Endothelial cell of umbilical vein (primary cell): ENCODE measurements around the gene YWHAG. TPM values are rescaled to one million over a fixed set of nuclear protein-coding genes. Genes with fewer than 3 reads are reported as not detected.
A peak's percentile ranks its signal among the peaks of the same experiment; 100 is the strongest.

ENCODE experiments used
- BruUV-seq: library from RNA; stranded (reverse); fragments of 400-500 nt; replicated peaks from 2 replicates; lab custom pipeline; 2021; lab: Mats Ljungman, UMichigan
- CTCF ChIA-PET: fragments of 300-600, 350-600 bp; sonication (Branson Sonifier 250); formaldehyde crosslinking; loops from one replicate; lab custom pipeline; 2021; ENCODE audit warnings: antibody characterized with exemption, inconsistent platforms; lab: Charles Lee
- POLR2A ChIA-PET: fragments of 300-600, 350-600 bp; sonication (Branson Sonifier 250); formaldehyde crosslinking; loops from one replicate; lab custom pipeline; 2021; ENCODE audit warnings: antibody characterized with exemption, inconsistent platforms; lab: Charles Lee
- DNase-seq: peaks from one replicate; pipeline ENCODE4 v3.0.0-alpha.2; 2011; ENCODE audit warnings: low read depth, low spot score
- FAIRE-seq: peaks from 2 replicates; lab custom pipeline; 2011; peaks lifted over from hg19 to GRCh38; lab: Jason Lieb, UNC
- H2AFZ ChIP-seq: 2 replicates; pipeline ENCODE4 v1.6.0; 2012; ENCODE audit warnings: low read depth, low read length, control low read depth, inconsistent platforms
- H3K27ac ChIP-seq: 2 replicates; pipeline ENCODE4 v1.5.1; 2011; ENCODE audit warnings: low read depth, mild to moderate bottlenecking, control low read depth, low read length, moderate library complexity; ENCODE audit not compliant: insufficient read depth
- H3K27me3 ChIP-seq, 2 experiments: 2 replicates each; pipeline versions ENCODE4 v1.6.0 to v1.6.1; 2011; ENCODE audit warnings: low read length in 2 of 2, mixed read lengths in 1 of 2; ENCODE audit not compliant: control insufficient read depth in 2 of 2, insufficient read depth in 2 of 2
- H3K36me3 ChIP-seq, 2 experiments: 2 replicates in 1 of 2; 3 replicates in 1 of 2; pipeline ENCODE4 v1.5.1; 2011; ENCODE audit warnings: low read length in 2 of 2, mild to moderate bottlenecking in 1 of 2, moderate library complexity in 1 of 2; ENCODE audit not compliant: control insufficient read depth in 2 of 2, insufficient read depth in 2 of 2; ENCODE audit errors: extremely low read depth in 1 of 2
- H3K4me1 ChIP-seq: 3 replicates; pipeline ENCODE4 v1.5.1; 2011; ENCODE audit warnings: mild to moderate bottlenecking, low read length; ENCODE audit not compliant: control insufficient read depth, insufficient read depth; ENCODE audit errors: extremely low read depth
- H3K4me2 ChIP-seq: 2 replicates; pipeline ENCODE4 v1.6.1; 2011; ENCODE audit warnings: low read length, control low read depth, mixed read lengths; ENCODE audit not compliant: insufficient read depth
- H3K4me3 ChIP-seq, 3 experiments: fragments of 200-600 bp in 1 of 3; sonication (generic), shearing (Covaris generic) in 1 of 3; replicated peaks in 1 of 3; 2 replicates each; pipeline ENCODE4 v1.5.1; 2011 to 2016; ENCODE audit warnings: control low read depth in 3 of 3, low read length in 3 of 3, mild to moderate bottlenecking in 2 of 3, inconsistent platforms in 1 of 3, low read depth in 1 of 3, moderate library complexity in 1 of 3; ENCODE audit not compliant: insufficient read depth in 1 of 3
- H3K79me2 ChIP-seq: 2 replicates; pipeline ENCODE4 v1.6.0; 2012; ENCODE audit warnings: low read length, inconsistent platforms; ENCODE audit not compliant: control insufficient read depth, insufficient read depth
- H3K9ac ChIP-seq: replicated peaks from 2 replicates; pipeline ENCODE3; 2011; ENCODE audit warnings: low read length, control low read depth; ENCODE audit not compliant: insufficient read depth; ENCODE audit errors: extremely low read depth
- H3K9me1 ChIP-seq: replicated peaks from 3 replicates; pipeline ENCODE4 v1.6.0; 2011; ENCODE audit warnings: mild to moderate bottlenecking, low read length; ENCODE audit not compliant: control insufficient read depth, insufficient read depth; ENCODE audit errors: extremely low read depth
- H3K9me3 ChIP-seq: replicated peaks from 2 replicates; pipeline ENCODE4 v1.5.1; 2012; ENCODE audit warnings: low read length, inconsistent platforms; ENCODE audit not compliant: control insufficient read depth, insufficient read depth
- H4K20me1 ChIP-seq: replicated peaks from 2 replicates; pipeline ENCODE3; 2011; ENCODE audit warnings: mild to moderate bottlenecking, low read length; ENCODE audit not compliant: control insufficient read depth, insufficient read depth; ENCODE audit errors: extremely low read depth
- EZH2 ChIP-seq: IDR thresholded peaks from 2 replicates; pipeline ENCODE4 v1.6.1; 2012; ENCODE audit warnings: borderline replicate concordance, low read depth, mild to moderate bottlenecking, moderate library complexity, low read length, inconsistent platforms; ENCODE audit not compliant: severe bottlenecking
- FOS ChIP-seq: IDR thresholded peaks from 2 replicates; pipeline ENCODE4 v1.6.1; 2011; ENCODE audit warnings: mild to moderate bottlenecking, low read length, moderate library complexity, borderline replicate concordance; ENCODE audit not compliant: insufficient read depth
- GATA2 ChIP-seq: IDR thresholded peaks from 2 replicates; pipeline ENCODE4 v1.7.0; 2011; ENCODE audit warnings: low read depth, mild to moderate bottlenecking, moderate library complexity, mixed read lengths, low read length; ENCODE audit not compliant: insufficient read length, insufficient read depth
- JUN ChIP-seq: IDR thresholded peaks from 2 replicates; pipeline ENCODE4 v1.6.1; 2011; ENCODE audit warnings: borderline replicate concordance, low read depth; ENCODE audit not compliant: insufficient read length, insufficient read depth
- MYC ChIP-seq: IDR thresholded peaks from one replicate; pipeline ENCODE4 v1.6.1; 2011; ENCODE audit warnings: mild to moderate bottlenecking, low read depth, low read length
- POLR2A ChIP-seq: IDR thresholded peaks from 2 replicates; pipeline ENCODE4 v1.6.1; 2012; ENCODE audit warnings: low read depth, mild to moderate bottlenecking, control low read depth, low read length
- POLR2AphosphoS5 ChIP-seq: IDR thresholded peaks from 2 replicates; pipeline ENCODE4 v1.6.1; 2012; ENCODE audit warnings: low read depth, mild to moderate bottlenecking, control low read depth, low read length, moderate library complexity; ENCODE audit not compliant: insufficient read depth
- dilution Hi-C: fragments of 300-500 bp; cut with MboI; formaldehyde crosslinking; loops from one replicate; pipeline ENCODE4 v1.15.0; 2019; ENCODE audit warnings: low sequenced_read_pairs; ENCODE audit not compliant: extremely low pct_ligation_motif_present
- intact Hi-C: fragments of 100-400 bp; cut with micrococcal nuclease; formaldehyde crosslinking; loops from one replicate; pipeline ENCODE4 v1.10.0; 2022
- polyA plus RNA-seq, 4 experiments: library from polyadenylated mRNA; depleted of rRNA in 3 of 4; stranded (reverse) in 3 of 4; unstranded in 1 of 4; fragments of >200 nt; gene quantifications; 2 replicates each; pipeline versions ENCODE4 v1.2.1 to v1.2.3, GENCODE V29; 2011 to 2012; ENCODE audit warnings: missing spikeins in 1 of 4
- total RNA-seq: library from RNA; stranded (reverse); gene quantifications from 2 replicates; pipeline ENCODE4 v1.2.3, GENCODE V29; 2021
- TF ChIP-seq, protein P1 (sequence below): IDR thresholded peaks from 2 replicates; pipeline ENCODE4 v1.6.1; 2011; ENCODE audit not compliant: insufficient read depth, insufficient read length
- TF ChIP-seq, protein P2 (sequence below), 2 donors: IDR thresholded peaks; 1 replicate in 1 of 2; 2 replicates in 1 of 2; pipeline ENCODE4 v1.5.1; 2011; ENCODE audit warnings: low read length in 2 of 2, mild to moderate bottlenecking in 2 of 2, moderate library complexity in 2 of 2, control low read depth in 1 of 2, inconsistent platforms in 1 of 2, low read depth in 1 of 2; ENCODE audit not compliant: insufficient read depth in 1 of 2; ENCODE audit errors: extremely low read depth in 1 of 2

The YWHAG gene
- total and polyA plus RNA-seq, 2 donors (not counting 3 experiments of a cell fraction or from before 2014, with no cell fraction given): 55.6 to 205 TPM

DNA sequence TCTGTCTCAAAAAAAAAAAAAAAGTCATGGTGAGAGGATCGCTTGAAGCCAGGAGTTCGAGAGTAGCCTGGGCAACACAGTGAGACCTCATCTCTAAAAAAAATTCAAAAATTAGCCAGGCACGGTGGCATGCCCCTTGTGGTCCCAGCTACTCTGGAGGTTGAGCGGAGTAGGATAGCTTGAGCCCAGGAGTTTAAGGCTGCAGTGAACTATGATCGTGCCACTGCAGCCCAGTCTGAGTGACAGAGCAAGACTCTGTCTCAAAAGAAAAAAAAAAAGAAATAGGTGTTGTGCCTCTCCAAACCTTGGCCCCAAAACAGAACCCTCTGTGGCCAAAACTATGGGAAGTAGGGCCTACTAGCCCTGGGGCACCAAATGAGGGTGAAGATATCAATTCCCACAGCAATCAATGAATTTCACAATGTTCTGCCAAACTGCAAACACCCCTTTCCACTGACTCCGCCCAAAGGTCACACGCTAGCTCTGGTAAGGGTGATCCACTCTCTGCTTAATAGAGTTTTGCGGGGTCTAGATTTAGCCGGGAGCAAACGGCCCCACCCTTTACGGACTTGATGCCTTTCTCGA lies 33.8 kb upstream of the YWHAG start:
- Histone ChIP-seq H3K27me3 (no peaks in the 10 kb centered on the region), H3K9me3 (no peaks in the 10 kb centered on the region), H3K4me1 (peaks cover 10% of the 10 kb centered on the region), H3K4me2 (peak overlapping the region; percentile 48), H3K9ac (no peak overlapping the region), H2AFZ (peak overlapping the region; percentile 98), H3K4me3 (no peak overlapping the region), H3K79me2 (no peaks in the 10 kb centered on the region), H4K20me1 (no peaks in the 10 kb centered on the region), H3K36me3 (no peaks in the 10 kb centered on the region), H3K9me1 (no peaks in the 10 kb centered on the region), H3K27ac (no peak overlapping the region)
- no peak for FAIRE-seq
- POLR2A ChIA-PET: no interaction called here
- dilution Hi-C loops: no loop called here
- no TSS peak for BruUV-seq
- TF ChIP-seq, protein P1, sequence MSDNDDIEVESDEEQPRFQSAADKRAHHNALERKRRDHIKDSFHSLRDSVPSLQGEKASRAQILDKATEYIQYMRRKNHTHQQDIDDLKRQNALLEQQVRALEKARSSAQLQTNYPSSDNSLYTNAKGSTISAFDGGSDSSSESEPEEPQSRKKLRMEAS: no peak
- CTCF ChIA-PET: interaction anchor here (0.8 kb wide), 1 partner anchor 18 kb away, joined by 3 read pairs; no protein-coding TSS in a partner anchor
- no peak for DNase-seq
- intact Hi-C loops: loop anchor here (2.0 kb wide), 1 partner anchor 34 kb away; the partner anchor contains the start of gene YWHAG

DNA sequence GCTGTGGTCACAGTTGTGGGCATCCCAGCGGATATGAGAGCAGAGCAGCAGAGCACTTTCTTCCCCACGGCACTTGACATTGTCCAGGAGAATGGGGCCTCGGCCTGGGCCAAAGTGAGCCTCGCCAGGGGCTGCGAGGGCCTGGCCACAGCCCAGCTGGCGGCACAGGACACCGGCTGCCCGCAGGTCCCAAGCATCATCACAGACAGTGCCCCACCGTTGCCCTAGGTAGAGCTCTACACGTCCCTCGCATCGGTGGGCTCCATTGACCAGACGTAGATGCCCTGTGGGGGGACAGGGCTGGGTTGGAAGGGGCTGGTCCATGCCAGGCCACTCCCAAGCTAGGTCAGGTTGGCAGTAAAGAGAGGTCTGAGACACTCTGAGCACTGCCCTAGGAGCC lies 31.3 kb upstream of the YWHAG start:
- intact Hi-C loops (no loop called here), dilution Hi-C loops (no loop called here)
- Histone ChIP-seq H3K4me2 (no peak overlapping the region), H3K4me3 (no peak overlapping the region), H3K9me3 (no peaks in the 10 kb centered on the region), H3K36me3 (no peaks in the 10 kb centered on the region), H3K27ac (no peak overlapping the region), H3K9ac (no peak overlapping the region), H3K79me2 (no peaks in the 10 kb centered on the region), H2AFZ (peak overlapping the region; percentile 97), H3K27me3 (no peaks in the 10 kb centered on the region), H4K20me1 (no peaks in the 10 kb centered on the region), H3K9me1 (no peaks in the 10 kb centered on the region), H3K4me1 (peaks cover 10% of the 10 kb centered on the region)
- FAIRE-seq: no peak
- no peak for TF ChIP-seq POLR2A
- TF ChIP-seq, protein P2, sequence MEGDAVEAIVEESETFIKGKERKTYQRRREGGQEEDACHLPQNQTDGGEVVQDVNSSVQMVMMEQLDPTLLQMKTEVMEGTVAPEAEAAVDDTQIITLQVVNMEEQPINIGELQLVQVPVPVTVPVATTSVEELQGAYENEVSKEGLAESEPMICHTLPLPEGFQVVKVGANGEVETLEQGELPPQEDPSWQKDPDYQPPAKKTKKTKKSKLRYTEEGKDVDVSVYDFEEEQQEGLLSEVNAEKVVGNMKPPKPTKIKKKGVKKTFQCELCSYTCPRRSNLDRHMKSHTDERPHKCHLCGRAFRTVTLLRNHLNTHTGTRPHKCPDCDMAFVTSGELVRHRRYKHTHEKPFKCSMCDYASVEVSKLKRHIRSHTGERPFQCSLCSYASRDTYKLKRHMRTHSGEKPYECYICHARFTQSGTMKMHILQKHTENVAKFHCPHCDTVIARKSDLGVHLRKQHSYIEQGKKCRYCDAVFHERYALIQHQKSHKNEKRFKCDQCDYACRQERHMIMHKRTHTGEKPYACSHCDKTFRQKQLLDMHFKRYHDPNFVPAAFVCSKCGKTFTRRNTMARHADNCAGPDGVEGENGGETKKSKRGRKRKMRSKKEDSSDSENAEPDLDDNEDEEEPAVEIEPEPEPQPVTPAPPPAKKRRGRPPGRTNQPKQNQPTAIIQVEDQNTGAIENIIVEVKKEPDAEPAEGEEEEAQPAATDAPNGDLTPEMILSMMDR (IDR thresholded peaks at IDR 0.05; ENCODE audit: extremely low read depth in 1 of 2, insufficient read depth in 1 of 2, low read depth in 1 of 2, low read length in 2 of 2): no peak
- TF ChIP-seq GATA2: no peak
- TF ChIP-seq POLR2AphosphoS5: no peak
- no peak for TF ChIP-seq FOS
- TF ChIP-seq JUN: no peak
- TF ChIP-seq EZH2: no peak
- TF ChIP-seq MYC: no peak
- TF ChIP-seq, protein P1: no peak
- DNase-seq: no peak
- ChIA-PET CTCF (interaction anchor here (1.8 kb wide), 1 partner anchor 26 kb away, joined by 6 read pairs; no protein-coding TSS in a partner anchor), POLR2A (no interaction called here)
- no TSS peak for BruUV-seq
